CD4-positive, alpha-beta T cell treated with Interleukin-4 for 1 hour (primary cell): ENCODE measurements around the gene LANCL1.

ENCODE experiments used
- DNase-seq, 2 donors: peaks; one replicate each; pipeline ENCODE4 v3.0.0-alpha.2; 2020 to 2022

LANCL1 gene

GRCh38 chr2:210388148-210388547 is 88.4 kb downstream of the LANCL1 start:
- no peak for DNase-seq

DNA sequence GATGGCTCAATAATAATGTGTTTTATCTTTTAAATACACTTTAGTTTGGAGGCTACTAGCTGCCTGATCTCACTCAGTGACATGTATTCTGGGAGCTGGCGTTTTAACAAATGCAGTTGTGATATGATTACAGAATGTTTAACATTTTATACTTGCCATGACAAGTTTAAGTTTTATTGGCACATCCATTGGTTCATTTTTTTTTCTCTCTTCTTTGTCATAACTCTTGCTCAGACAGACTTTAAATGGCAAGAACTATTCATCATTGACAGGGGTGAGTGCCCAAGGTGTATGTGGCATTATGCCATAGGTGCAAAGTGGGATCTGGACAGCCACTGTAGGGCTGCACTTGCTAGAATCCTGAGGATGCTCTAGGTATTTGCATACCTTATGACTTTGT is 89.5 kb downstream of the LANCL1 start:
- DNase-seq: no peak
